K562 (cell line): ENCODE measurements around the gene OARD1. TPM values are rescaled to one million over a fixed set of nuclear protein-coding genes. Genes with fewer than 3 reads are reported as not detected.

Experiments used
- ATAC-seq: fragments of 200-7000 bp; cut with Tn5 transposase; 3 replicates; pipeline ENCODE4 v1.9.1; 2020; ENCODE audit warnings: moderate library complexity
- BruUV-seq: library from RNA; stranded (reverse); fragments of 400-500 nt; replicated peaks from 2 replicates; lab custom pipeline; 2021; lab: Mats Ljungman, UMichigan
- CTCF ChIA-PET: fragments of 300-600 bp; formaldehyde crosslinking; extraction: SDS; loops from one replicate; lab custom pipeline; 2021; ENCODE audit warnings: low intra/inter-chr PET ratio; lab: Yijun Ruan, JAX
- POLR2A ChIA-PET: fragments of 300-600, 350-650 bp; sonication (Branson Sonifier 250); formaldehyde crosslinking; extraction: SDS; loops from one replicate; lab custom pipeline; 2021; ENCODE audit warnings: antibody characterized with exemption, inconsistent platforms; lab: Yijun Ruan, JAX
- DNase-seq, 4 experiments: peaks; one replicate each; pipeline versions ENCODE4 v3.0.0 to v3.0.0-alpha.2; 2011 to 2018; ENCODE audit warnings: low spot score in 3 of 4, mixed read lengths in 3 of 4; ENCODE audit errors: extremely low read depth in 1 of 4
- FAIRE-seq: peaks from 2 replicates; lab custom pipeline; 2011; peaks lifted over from hg19 to GRCh38; lab: Jason Lieb, UNC
- H2AFZ ChIP-seq: 2 replicates; pipeline ENCODE4 v1.6.0; 2011; ENCODE audit warnings: low read depth, low read length, control low read depth, inconsistent platforms
- H3K27ac ChIP-seq: fragments of 200-600 bp; 3 replicates; pipeline ENCODE4 v1.8.0; 2011; ENCODE audit warnings: low read depth, mild to moderate bottlenecking, control low read depth, inconsistent platforms, low read length, moderate library complexity, mixed read lengths; ENCODE audit errors: extremely low read depth
- H3K27me3 ChIP-seq, 2 experiments: fragments of 300-600 bp in 1 of 2; 2 replicates in 1 of 2; 3 replicates in 1 of 2; pipeline versions ENCODE4 v1.6.0 to v1.8.0; 2011; ENCODE audit warnings: inconsistent platforms in 2 of 2, low read length in 2 of 2, mild to moderate bottlenecking in 1 of 2, mixed read lengths in 1 of 2, moderate library complexity in 1 of 2; ENCODE audit not compliant: control insufficient read depth in 2 of 2, insufficient read depth in 2 of 2
- H3K36me3 ChIP-seq: fragments of 300-600 bp; 3 replicates; pipeline ENCODE4 v1.8.0; 2011; ENCODE audit warnings: mild to moderate bottlenecking, low read length, inconsistent platforms; ENCODE audit not compliant: control insufficient read depth, insufficient read depth
- H3K4me1 ChIP-seq, 2 experiments: fragments of 200-600 bp in 1 of 2; replicated peaks in 1 of 2; 2 replicates in 1 of 2; 3 replicates in 1 of 2; pipeline versions ENCODE4 v1.5.1 to v1.8.0; 2011; ENCODE audit warnings: inconsistent platforms in 2 of 2, low read length in 2 of 2, mild to moderate bottlenecking in 1 of 2, mixed read lengths in 1 of 2, moderate library complexity in 1 of 2; ENCODE audit not compliant: control insufficient read depth in 2 of 2, insufficient read depth in 2 of 2
- H3K4me2 ChIP-seq: 2 replicates; pipeline ENCODE4 v1.6.1; 2011; ENCODE audit warnings: low read length, control low read depth, inconsistent platforms, mixed read lengths; ENCODE audit not compliant: insufficient read depth
- H3K4me3 ChIP-seq: fragments of 200-600 bp; sonication (generic), shearing (Covaris generic); 2 replicates; pipeline ENCODE4 v1.5.1; 2016; ENCODE audit warnings: control low read depth, inconsistent platforms
- H3K79me2 ChIP-seq: fragments of 200-600 bp; 3 replicates; pipeline ENCODE4 v1.8.0; 2011; ENCODE audit warnings: low read length, inconsistent platforms; ENCODE audit not compliant: control insufficient read depth, insufficient read depth
- H3K9ac ChIP-seq, 2 experiments: 2 replicates each; pipeline versions ENCODE4 v1.6.0 to v1.6.1; 2011; ENCODE audit warnings: low read depth in 2 of 2, low read length in 2 of 2, control low read depth in 1 of 2, inconsistent platforms in 1 of 2, mild to moderate bottlenecking in 1 of 2, mixed read lengths in 1 of 2; ENCODE audit not compliant: insufficient read depth in 1 of 2
- H3K9me1 ChIP-seq: one replicate; pipeline ENCODE4 v1.6.0; 2011; ENCODE audit warnings: inconsistent platforms, mild to moderate bottlenecking, low read length, moderate library complexity; ENCODE audit not compliant: control insufficient read depth, insufficient read depth
- H3K9me3 ChIP-seq: replicated peaks from 2 replicates; pipeline ENCODE4 v1.5.1; 2011; ENCODE audit warnings: low read depth, low read length, inconsistent platforms; ENCODE audit not compliant: control insufficient read depth, insufficient read depth
- H4K20me1 ChIP-seq: replicated peaks from 2 replicates; pipeline ENCODE4 v1.6.1; 2011; ENCODE audit warnings: low read length, inconsistent platforms, mixed read lengths; ENCODE audit not compliant: control insufficient read depth, insufficient read depth
- FOXA1 ChIP-seq: fragments of 450-650 bp; IDR thresholded peaks from 2 replicates; pipeline ENCODE4 v1.6.1; 2016; ENCODE audit warnings: mild to moderate bottlenecking, borderline replicate concordance
- MGA ChIP-seq: fragments of 450-650 bp; IDR thresholded peaks from 2 replicates; pipeline ENCODE4 v1.6.1; 2016; ENCODE audit warnings: mild to moderate bottlenecking, moderate library complexity
- NR2F6 ChIP-seq: fragments of 450-650 bp; formaldehyde crosslinking; IDR thresholded peaks from 2 replicates; pipeline ENCODE4 v1.4.0; 2020; ENCODE audit warnings: mild to moderate bottlenecking
- SRF ChIP-seq, 2 experiments: fragments of 250-450, 450-650 bp in 1 of 2; sonication (Bioruptor Pico) in 1 of 2; sonication (generic) in 1 of 2; formaldehyde crosslinking; IDR thresholded peaks; 2 replicates each; pipeline versions ENCODE4 v1.5.0 to v1.5.1; 2020 to 2022; ENCODE audit warnings: mild to moderate bottlenecking in 1 of 2, missing genetic modification reagents in 1 of 2
- TFAM ChIP-seq: fragments of 250-450 bp; sonication (Bioruptor Pico); conservative IDR thresholded peaks from 2 replicates; pipeline ENCODE4 v1.5.0; 2021; ENCODE audit warnings: mild to moderate bottlenecking, moderate library complexity
- ZBTB7A ChIP-seq: IDR thresholded peaks from 2 replicates; pipeline ENCODE4 v1.6.1; 2011; ENCODE audit warnings: low read depth, mild to moderate bottlenecking, low read length, moderate library complexity, borderline replicate concordance; ENCODE audit not compliant: control insufficient read depth
- ZNF41 ChIP-seq: fragments of 250-450 bp; sonication (Bioruptor Pico); conservative IDR thresholded peaks from 2 replicates; pipeline ENCODE4 v1.4.0; 2020; ENCODE audit warnings: mild to moderate bottlenecking
- ZNF76 ChIP-seq: fragments of 250-450 bp; sonication (Bioruptor Pico); IDR thresholded peaks from 2 replicates; pipeline ENCODE4 v1.4.0; 2020; ENCODE audit warnings: mild to moderate bottlenecking, moderate library complexity, borderline replicate concordance
- WGBS: fragments of 100-300 bp; shearing (Covaris generic); methylation state at CpG from one replicate; pipeline ENCODE4 v1.1.6; 2016; ENCODE audit warnings: low coverage, mixed read lengths; ENCODE audit not compliant: insufficient coverage; ENCODE audit errors: missing lambda C conversion rate; 5-methylcytosine and 5-hydroxymethylcytosine counted together
- in situ Hi-C: fragments of 300-500 bp; cut with MboI; formaldehyde crosslinking; loops from 4 replicates; pipeline ENCODE4 v1.15.0; 2018; ENCODE audit warnings: inconsistent platforms, mixed read lengths
- intact Hi-C: fragments of 100-400 bp; cut with micrococcal nuclease; formaldehyde crosslinking; loops from 2 replicates; pipeline ENCODE4 v1.14.2; 2022
- polyA plus RNA-seq, 8 experiments: library from polyadenylated mRNA; depleted of rRNA in 4 of 8; stranded (reverse) in 5 of 8; unstranded in 3 of 8; fragments of >200 nt; fragmentation: Nextera tagmentation in 2 of 8; fragmentation: Illumina TruSeq in 1 of 8; extraction: Ambion mirVana in 2 of 8; extraction: Trizol in 1 of 8; gene quantifications; 2 replicates each; pipeline versions ENCODE4 v1.2.1 to v1.2.3, GENCODE V29; 2011 to 2014; ENCODE audit warnings: inconsistent platforms in 1 of 8, missing spikeins in 1 of 8
- total RNA-seq, 7 experiments: library from RNA; depleted of rRNA in 6 of 7; stranded (reverse); fragments of >200 nt in 6 of 7; fragmentation: Illumina TruSeq in 2 of 7; extraction: Trizol in 2 of 7; gene quantifications; 2 replicates each; pipeline versions ENCODE4 v1.2.1 to v1.2.3, GENCODE V29; 2011 to 2021; ENCODE audit warnings: low replicate concordance in 1 of 7

The OARD1 gene
- total and polyA plus RNA-seq, 9 of the 15 experiments (the other 6 are each of a cell fraction or from before 2014, with no cell fraction given): 43.4 to 88.3 (median 61.1) TPM

GRCh38 chr6:41061196-41061726 lies 10.9 kb downstream of the OARD1 start:
- CTCF ChIA-PET: interaction anchor here (0.6 kb wide), 1 partner anchor 11 kb away, joined by 3 read pairs; no protein-coding TSS in a partner anchor
- Histone ChIP-seq H3K27ac (no peak overlapping the region), H3K9me3 (no peaks in the 10 kb centered on the region), H2AFZ (no peak overlapping the region), H3K9me1 (no peaks in the 10 kb centered on the region), H3K4me2 (no peak overlapping the region), H3K79me2 (no peaks in the 10 kb centered on the region), H3K4me3 (no peak overlapping the region), H4K20me1 (no peaks in the 10 kb centered on the region), H3K36me3 (peaks cover 38% of the 10 kb centered on the region), H3K4me1 (peaks cover 5 to 30% of the 10 kb centered on the region in 2 experiments; a peak in 4 of 5 replicates), H3K27me3 (no peaks in the 10 kb centered on the region), H3K9ac (no peak overlapping the region)
- DNase-seq (no peak), FAIRE-seq (no peak), ATAC-seq (no peak)
- in situ Hi-C loops: no loop called here
- POLR2A ChIA-PET: no interaction called here
- BruUV-seq: no TSS peak
- intact Hi-C loops: no loop called here
- WGBS: 92% methylated on average over 13 of the region's 13 CpGs
- TF ChIP-seq ZNF41 (CRISPR knock-in tag) (no peak), MGA (no peak), TFAM (CRISPR knock-in tag) (no peak), ZNF76 (CRISPR knock-in tag) (no peak), ZBTB7A (no peak), NR2F6 (no peak), FOXA1 (no peak), SRF (CRISPR knock-in tag; IDR thresholded peaks at IDR 0.05) (no peak)
